Measurements from ENCODE around the gene ZNF529.

Gene ZNF529

GRCh38 chr19:36526581-36526980 is 46.5 kb downstream of the ZNF529 start:
- no peak for DNase-seq (ENCODE audit: low read depth, low spot score)
- H3K4me3 ChIP-seq (ENCODE audit: low read length), result no peak overlapping the region

GRCh38 chr19:36524617-36525016 is 48.5 kb downstream of the ZNF529 start:
- DNase-seq (ENCODE audit: low read depth, low spot score), result no peak

GRCh38 chr19:36514012-36514612 is 59.0 kb downstream of the ZNF529 start:
- H3K4me3 ChIP-seq (ENCODE audit: low read length), result no peak overlapping the region
- no peak for DNase-seq (ENCODE audit: low read depth, low spot score)

More at GRCh38 chr19:36524617-36525016, 48.5 kb downstream of the ZNF529 start:
- H3K4me3 ChIP-seq (ENCODE audit: low read length), result no peak overlapping the region

GRCh38 chr19:36508325-36508724 is 64.8 kb downstream of the ZNF529 start:
- no peak overlapping the region for H3K4me3 ChIP-seq (ENCODE audit: low read length)
- DNase-seq (ENCODE audit: low read depth, low spot score), result no peak

- DNase-seq (ENCODE audit: low read depth, low spot score), result no peak
Measured at GRCh38 chr19:36501973-36502372, 71.1 kb downstream of the ZNF529 start.

GRCh38 chr19:36497001-36497400 is 76.1 kb downstream of the ZNF529 start:
- H3K4me3 ChIP-seq (ENCODE audit: low read length), result no peak overlapping the region
- DNase-seq (ENCODE audit: low read depth, low spot score), result no peak

More at GRCh38 chr19:36501973-36502372, 71.1 kb downstream of the ZNF529 start:
- H3K4me3 ChIP-seq (ENCODE audit: low read length), result no peak overlapping the region
